Uterus (tissue), 2 donors: ENCODE results near the gene NUCKS1.

Experiments
- CTCF ChIP-seq, 4 experiments: fragments of 200-600 bp in 2 of 4; fragments of 450-650 bp in 2 of 4; sonication (generic) in 2 of 4; IDR thresholded peaks; one replicate each; pipeline ENCODE4 v1.5.1; 2016 to 2019; ENCODE audit warnings: antibody characterized with exemption in 4 of 4, mild to moderate bottlenecking in 2 of 4, moderate library complexity in 1 of 4
- POLR2A ChIP-seq, 2 donors: fragments of 450-650 bp; IDR thresholded peaks; one replicate each; pipeline ENCODE4 v1.6.1; 2016; ENCODE audit warnings: antibody characterized with exemption in 2 of 2, mild to moderate bottlenecking in 1 of 2, moderate library complexity in 1 of 2

GRCh38 chr1:205782627-205783432, 32.8 kb upstream of the NUCKS1 start:
- TF ChIP-seq CTCF (IDR thresholded peaks at IDR 0.05), result no peak
- no peak for TF ChIP-seq POLR2A (IDR thresholded peaks at IDR 0.05)
